Muscle of arm (tissue), 14 donors: ENCODE results near the gene SPANXA2. TPM values are rescaled to one million over a fixed set of nuclear protein-coding genes. Genes with fewer than 3 reads are reported as not detected.
"Not testable (repeated sequence)": the region's sequence is repeated elsewhere in the genome, so short reads cannot be mapped to it uniquely, and the experiment has no call there.

Source experiments
- DNase-seq: peaks from one replicate; pipeline ENCODE4 v3.0.0-alpha.2; 2013
- long read RNA-seq, 11 donors: transcript quantifications; one replicate each; lab custom pipeline, GENCODE V29; 2026
- polyA plus RNA-seq, 12 donors: library from polyadenylated mRNA; unstranded; fragments of 120-200 nt; gene quantifications; one replicate each; pipeline ENCODE4 v1.2.1, GENCODE V29; 2013; ENCODE audit not compliant: insufficient read length in 12 of 12

Gene SPANXA2, protein sequence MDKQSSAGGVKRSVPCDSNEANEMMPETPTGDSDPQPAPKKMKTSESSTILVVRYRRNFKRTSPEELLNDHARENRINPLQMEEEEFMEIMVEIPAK
- not detected for polyA plus RNA-seq
- long read RNA-seq, donor 1, result 0 reads
- long read RNA-seq, donor 2, result 0 reads
- long read RNA-seq, donor 3, result 0 reads
- long read RNA-seq, donor 4, result 0 reads
- long read RNA-seq, donor 5, result 0 reads
- long read RNA-seq, donor 6, result 0 reads
- long read RNA-seq, donor 7, result 0 reads
- long read RNA-seq, donor 8, result 0 reads
- long read RNA-seq, donor 9, result 0 reads
- long read RNA-seq, donor 10, result 0 reads
- long read RNA-seq, donor 11, result 0 reads

- not testable (repeated sequence) for DNase-seq
Measured at GRCh38 chrX:141589408-141589807, at the start of gene SPANXA2. Gene SPANXA2 (plus strand): TSS chrX:141589708. CDS start chrX:141589768, 60 bp downstream.

DNA sequence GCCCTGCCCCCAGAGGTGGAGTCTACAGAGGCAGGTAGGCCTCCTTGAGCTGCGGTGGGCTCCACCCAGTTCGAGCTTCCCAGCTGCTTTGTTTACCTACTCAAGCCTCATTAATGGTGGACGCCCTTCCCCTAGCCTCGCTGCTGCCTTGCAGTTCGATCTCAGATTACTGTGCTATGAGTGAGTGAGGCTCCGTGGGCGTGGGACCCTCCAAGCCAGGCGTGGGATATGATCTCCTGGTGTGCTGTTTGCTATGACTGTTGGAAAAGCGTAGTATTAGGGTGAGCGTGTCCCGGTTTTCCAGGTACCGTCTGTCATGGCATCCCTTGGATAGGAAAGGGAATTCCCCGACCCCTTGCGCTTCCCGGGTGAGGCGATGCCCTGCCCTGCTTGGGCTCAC lies 47.0 kb upstream of the SPANXA2 start:
- DNase-seq, result not testable (repeated sequence)

GRCh38 chrX:141584638-141585037 lies 4.9 kb upstream of the SPANXA2 start, which contains the start of gene SPANXA1:
Gene SPANXA1 (minus strand): TSS chrX:141584738. CDS start chrX:141584678, 60 bp downstream.
- not testable (repeated sequence) for DNase-seq

DNA sequence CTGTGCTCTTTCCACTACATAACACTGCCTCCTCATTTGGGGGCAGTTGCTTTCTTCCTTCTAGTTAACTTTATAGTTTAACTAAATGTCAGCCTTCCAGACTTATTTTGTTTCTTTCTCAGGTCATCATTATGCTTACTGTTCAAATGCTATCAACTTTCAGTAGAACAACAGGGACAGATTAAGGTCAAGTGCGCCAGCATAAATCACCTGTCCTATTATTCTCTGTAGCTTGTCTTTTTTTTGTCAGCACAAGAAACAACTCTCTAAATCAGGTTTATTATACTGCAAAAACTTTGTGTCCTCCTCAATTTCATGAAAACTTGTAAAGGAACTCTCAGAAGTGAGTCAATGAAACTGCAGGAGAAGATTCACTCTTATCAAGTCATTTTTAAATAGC lies 19.6 kb downstream of the SPANXA2 start:
- DNase-seq, result no peak

- no peak for DNase-seq
Measured at GRCh38 chrX:141619336-141619735, 29.8 kb downstream of the SPANXA2 start.

DNA sequence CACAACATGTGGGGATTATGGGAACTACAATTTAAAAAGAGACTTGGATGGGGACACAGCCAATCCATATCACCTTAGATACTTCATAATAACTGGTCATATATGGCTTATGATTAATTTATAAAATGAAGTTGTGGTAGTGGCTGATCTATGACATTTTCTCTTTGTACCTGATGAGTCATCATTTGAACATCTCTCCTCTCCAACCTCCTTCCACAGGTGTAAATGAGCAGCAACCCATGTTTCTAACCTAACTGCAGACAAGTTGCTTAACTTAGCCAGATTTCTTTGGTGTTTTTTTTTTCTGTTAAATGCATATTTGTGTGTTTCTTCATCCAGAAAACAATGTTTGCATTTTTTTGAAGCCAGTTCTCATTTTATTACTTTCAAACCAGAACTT lies 42.6 kb downstream of the SPANXA2 start:
- DNase-seq, result no peak

- no peak for DNase-seq
Measured at GRCh38 chrX:141638550-141638949, 49.0 kb downstream of the SPANXA2 start.

Other genes with a start within 250 kb of the SPANXA2 start
- gene SPANXA1, start 5.0 kb upstream of the SPANXA2 start, polyA plus RNA-seq, result not detected
- gene SPANXD, start 109.0 kb downstream of the SPANXA2 start, polyA plus RNA-seq, result under 1 TPM in 1 of 12 donors, not detected in 11; 0.22 TPM
- 1 to 10 TPM in 4 of 12 donors, under 1 TPM in 5, not detected in 3; 0.20 to 1.3 (median 0.58) TPM for gene MAGEC3, start 248.6 kb downstream of the SPANXA2 start, polyA plus RNA-seq